GM12892 (cell line): ENCODE measurements around the gene CDH13.

Experiments used
- POLR2A ChIP-seq: IDR thresholded peaks from 2 replicates; pipeline ENCODE4 v1.6.1; 2011; ENCODE audit warnings: low read depth, low read length, control low read depth
- POLR2AphosphoS5 ChIP-seq: IDR thresholded peaks from 2 replicates; pipeline ENCODE4 v1.6.1; 2011; ENCODE audit warnings: low read depth, low read length, control low read depth
- TAF1 ChIP-seq: IDR thresholded peaks from 2 replicates; pipeline ENCODE4 v1.6.1; 2011; ENCODE audit warnings: low read depth, mild to moderate bottlenecking, control low read depth, low read length, borderline replicate concordance

DNA sequence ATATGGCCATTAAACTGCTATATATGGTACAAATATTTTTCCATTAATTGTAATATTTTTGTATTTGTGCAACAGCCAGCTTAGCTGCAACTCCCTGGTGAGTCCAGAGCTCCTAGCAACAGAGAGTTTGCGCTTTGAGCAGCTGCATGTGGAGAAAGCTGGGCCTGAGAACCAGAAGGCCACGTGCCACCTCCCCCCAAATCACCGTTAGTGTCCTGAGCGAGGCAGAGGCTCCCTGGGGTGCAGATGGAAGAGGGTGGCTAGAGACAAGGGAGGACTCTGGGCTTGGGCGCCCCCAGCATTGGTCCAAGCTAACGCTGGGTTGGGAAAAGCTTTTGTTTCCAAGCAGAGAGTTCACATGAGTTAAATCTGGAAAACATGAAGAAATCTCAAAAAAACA lies 1222.7 kb downstream of the CDH13 start:
- TF ChIP-seq POLR2A: no peak
- no peak for TF ChIP-seq TAF1
- TF ChIP-seq POLR2AphosphoS5: no peak
